Measurements from ENCODE around the gene CD63.

CD63 gene

DNA sequence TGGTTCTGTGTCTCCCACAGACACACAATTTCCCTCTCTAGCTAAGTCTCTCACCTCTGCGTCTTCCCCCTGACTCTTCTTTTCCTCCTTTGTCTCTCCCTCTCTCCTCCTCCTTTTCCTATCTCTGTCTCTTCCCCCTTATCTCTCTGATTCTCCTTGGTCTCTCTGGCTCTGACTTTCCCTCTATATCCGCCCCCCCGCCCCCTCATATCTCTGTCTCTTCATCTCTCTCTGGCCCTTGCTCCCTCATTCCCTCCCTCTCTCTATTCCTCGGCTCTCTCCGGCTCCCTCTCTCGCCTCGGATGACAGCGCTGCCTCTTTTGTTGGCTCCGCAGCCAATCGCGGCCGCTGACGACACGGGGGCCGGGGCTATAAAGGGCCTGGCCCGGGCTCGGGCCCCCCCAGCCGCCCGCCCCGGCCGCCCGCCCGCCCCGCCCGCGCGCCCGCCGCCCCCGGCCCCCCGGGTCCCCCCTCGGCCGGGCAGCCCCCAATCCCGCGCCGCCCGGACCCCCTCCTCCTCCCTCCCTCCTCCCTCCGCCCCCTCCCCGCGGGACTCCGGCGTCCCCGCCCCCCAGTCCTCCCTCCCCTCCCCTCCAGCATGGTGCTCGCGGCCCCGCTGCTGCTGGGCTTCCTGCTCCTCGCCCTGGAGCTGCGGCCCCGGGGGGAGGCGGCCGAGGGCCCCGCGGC, 14.1 kb upstream of the CD63 start, which contains the start of gene GDF11:
GDF11 (plus strand) TSS at position 404 of the 687 bp plus-strand sequence; CDS start at position 599, 195 bp downstream.
- no peaks in the 10 kb centered on the region for H3K9me3 ChIP-seq (replicated peaks; ENCODE audit: insufficient read depth, low read length)
- peak within 1 kb of the TSS; percentile 90 for H3K4me3 ChIP-seq (ENCODE audit: low read length)

DNA sequence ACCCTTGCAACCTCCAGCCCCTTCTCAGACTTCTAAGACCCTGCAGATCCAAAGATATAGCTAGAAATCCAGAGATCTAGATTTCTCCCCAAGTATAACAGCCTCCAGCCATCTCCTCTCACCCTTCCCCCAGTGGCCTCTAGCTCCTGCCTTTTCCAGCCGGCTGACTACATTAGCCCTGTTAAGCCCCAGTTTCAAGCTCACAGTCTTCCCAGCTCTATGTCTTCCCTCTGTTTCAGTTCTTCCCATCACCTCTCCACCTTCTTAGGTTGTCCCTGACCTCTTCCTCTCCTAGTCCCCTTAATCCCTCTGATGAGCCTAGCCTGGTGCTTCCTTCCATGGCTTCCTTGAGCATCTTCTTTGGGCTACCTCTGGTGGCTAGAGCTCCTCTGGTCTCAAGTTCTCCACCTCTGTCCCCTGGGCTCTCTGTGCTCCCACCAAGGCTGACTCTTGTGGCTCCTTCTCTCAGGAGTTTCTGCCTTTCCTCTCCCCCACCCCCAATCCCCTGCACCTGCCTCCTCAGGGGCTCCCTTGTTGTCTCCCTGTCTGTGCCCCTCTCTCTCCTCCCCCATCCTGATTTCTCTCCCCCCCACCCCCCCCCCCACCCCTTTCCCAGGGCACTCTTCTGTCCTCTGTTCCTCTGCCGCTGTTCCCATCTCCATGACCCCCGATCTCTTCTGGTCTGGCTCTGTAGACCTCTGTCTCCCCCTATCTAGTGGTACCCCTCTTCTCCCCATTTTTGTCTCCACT, 13.3 kb upstream of the CD63 start:
- Histone ChIP-seq H3K4me2 (ENCODE audit: low read depth, low read length) (peak overlapping the region; percentile 90), H3K36me3 (replicated peaks; ENCODE audit: insufficient read depth, low read length) (no peaks in the 10 kb centered on the region), H3F3A (ENCODE audit: insufficient read depth, low read length) (peaks cover 8% of the 10 kb centered on the region), H3K79me2 (ENCODE audit: low read length) (no peaks in the 10 kb centered on the region), H3K27me3 (replicated peaks; ENCODE audit: insufficient read depth, low read length) (0 out of 2 replicates have a peak, but pooled peaks cover 4% of the 10 kb centered on the region), H3K4me3 (ENCODE audit: low read length) (peak overlapping the region; percentile 56), H3K27ac (ENCODE audit: low read length) (no peak overlapping the region), H2AFZ (ENCODE audit: low read length) (peak overlapping the region; percentile 93), H3K9me3 (replicated peaks; ENCODE audit: insufficient read depth, low read length) (no peaks in the 10 kb centered on the region), H3K4me1 (ENCODE audit: low read length) (peaks cover 16% of the 10 kb centered on the region), H4K20me1 (ENCODE audit: insufficient read depth, low read length) (no peaks in the 10 kb centered on the region), H3K9me2 (replicated peaks; ENCODE audit: insufficient read depth, low read length) (no peaks in the 10 kb centered on the region), H3K9ac (ENCODE audit: low read length) (no peak overlapping the region)
- DNase-seq = no peak
- no peak for TF ChIP-seq EZH2phosphoT487 (IDR thresholded peaks at IDR 0.05; ENCODE audit: low read length)
- TF ChIP-seq EZH2 (optimal IDR thresholded peaks at IDR 0.05; ENCODE audit: low read depth, low read length) = no peak
- TF ChIP-seq, protein P1, sequence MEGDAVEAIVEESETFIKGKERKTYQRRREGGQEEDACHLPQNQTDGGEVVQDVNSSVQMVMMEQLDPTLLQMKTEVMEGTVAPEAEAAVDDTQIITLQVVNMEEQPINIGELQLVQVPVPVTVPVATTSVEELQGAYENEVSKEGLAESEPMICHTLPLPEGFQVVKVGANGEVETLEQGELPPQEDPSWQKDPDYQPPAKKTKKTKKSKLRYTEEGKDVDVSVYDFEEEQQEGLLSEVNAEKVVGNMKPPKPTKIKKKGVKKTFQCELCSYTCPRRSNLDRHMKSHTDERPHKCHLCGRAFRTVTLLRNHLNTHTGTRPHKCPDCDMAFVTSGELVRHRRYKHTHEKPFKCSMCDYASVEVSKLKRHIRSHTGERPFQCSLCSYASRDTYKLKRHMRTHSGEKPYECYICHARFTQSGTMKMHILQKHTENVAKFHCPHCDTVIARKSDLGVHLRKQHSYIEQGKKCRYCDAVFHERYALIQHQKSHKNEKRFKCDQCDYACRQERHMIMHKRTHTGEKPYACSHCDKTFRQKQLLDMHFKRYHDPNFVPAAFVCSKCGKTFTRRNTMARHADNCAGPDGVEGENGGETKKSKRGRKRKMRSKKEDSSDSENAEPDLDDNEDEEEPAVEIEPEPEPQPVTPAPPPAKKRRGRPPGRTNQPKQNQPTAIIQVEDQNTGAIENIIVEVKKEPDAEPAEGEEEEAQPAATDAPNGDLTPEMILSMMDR (IDR thresholded peaks at IDR 0.05; ENCODE audit: low read length) = no peak

More for the DNA sequence above, 14.1 kb upstream of the CD63 start, which contains the start of gene GDF11:
- peaks cover 8% of the 10 kb centered on the region for H3F3A ChIP-seq (ENCODE audit: insufficient read depth, low read length)
- H3K4me2 ChIP-seq (ENCODE audit: low read depth, low read length) = peak within 1 kb of the TSS; percentile 98
- H3K79me2 ChIP-seq (ENCODE audit: low read length) = no peaks in the 10 kb centered on the region
- no peaks in the 10 kb centered on the region for H3K9me2 ChIP-seq (replicated peaks; ENCODE audit: insufficient read depth, low read length)
- no peaks in the 10 kb centered on the region for H4K20me1 ChIP-seq (ENCODE audit: insufficient read depth, low read length)
- 0 out of 2 replicates have a peak, but pooled peaks cover 4% of the 10 kb centered on the region for H3K27me3 ChIP-seq (replicated peaks; ENCODE audit: insufficient read depth, low read length)
- no peaks in the 10 kb centered on the region for H3K36me3 ChIP-seq (replicated peaks; ENCODE audit: insufficient read depth, low read length)
- peak; percentile 60 for DNase-seq
- peak within 1 kb of the TSS; percentile 48; the same call in 1 of the 2 replicates for H3K9ac ChIP-seq (ENCODE audit: low read length)
- no peak within 1 kb of the TSS for H3K27ac ChIP-seq (ENCODE audit: low read length)
- peak within 1 kb of the TSS; percentile 94 for H2AFZ ChIP-seq (ENCODE audit: low read length)
- peaks cover 8% of the 10 kb centered on the region for H3K4me1 ChIP-seq (ENCODE audit: low read length)
- TF ChIP-seq, protein P1 (IDR thresholded peaks at IDR 0.05; ENCODE audit: low read length) = no peak
- TF ChIP-seq EZH2 (optimal IDR thresholded peaks at IDR 0.05; ENCODE audit: low read depth, low read length) (no peak), EZH2phosphoT487 (IDR thresholded peaks at IDR 0.05; ENCODE audit: low read length) (no peak)

DNA sequence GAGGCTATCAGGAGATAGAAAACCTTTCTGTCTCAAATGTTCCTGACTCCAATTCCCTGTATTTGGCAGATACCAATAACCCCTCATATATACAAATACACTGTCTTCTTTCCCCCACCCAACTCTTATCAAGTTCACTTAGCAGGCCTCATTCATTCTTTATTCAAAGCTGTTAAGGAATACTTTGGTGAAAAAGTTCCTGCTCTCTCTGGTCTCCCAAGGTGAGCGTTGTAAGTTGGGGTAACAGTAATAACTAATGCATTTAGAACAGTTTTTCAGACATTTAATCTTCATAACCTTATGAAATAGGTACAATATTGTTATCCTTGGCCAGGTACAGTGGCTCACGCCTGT, 10.2 kb upstream of the CD63 start:
- TF ChIP-seq EZH2phosphoT487 (IDR thresholded peaks at IDR 0.05; ENCODE audit: low read length) = no peak
- TF ChIP-seq, protein P1 (IDR thresholded peaks at IDR 0.05; ENCODE audit: low read length) = no peak
- TF ChIP-seq EZH2 (optimal IDR thresholded peaks at IDR 0.05; ENCODE audit: low read depth, low read length) = no peak
- no peaks in the 10 kb centered on the region for H3K9me2 ChIP-seq (replicated peaks; ENCODE audit: insufficient read depth, low read length)
- no peaks in the 10 kb centered on the region for H3K36me3 ChIP-seq (replicated peaks; ENCODE audit: insufficient read depth, low read length)
- H3K27ac ChIP-seq (ENCODE audit: low read length) = no peak overlapping the region
- no peak overlapping the region for H3K9ac ChIP-seq (ENCODE audit: low read length)
- peaks cover 8% of the 10 kb centered on the region; the same call in 1 of the 2 replicates for H3F3A ChIP-seq (ENCODE audit: insufficient read depth, low read length)
- peak overlapping the region; percentile 93; the same call in 1 of the 2 replicates for H2AFZ ChIP-seq (ENCODE audit: low read length)
- no peaks in the 10 kb centered on the region for H3K9me3 ChIP-seq (replicated peaks; ENCODE audit: insufficient read depth, low read length)
- H3K4me1 ChIP-seq (ENCODE audit: low read length) = peaks cover 13% of the 10 kb centered on the region
- H3K4me3 ChIP-seq (ENCODE audit: low read length) = peak overlapping the region; percentile 90
- no peaks in the 10 kb centered on the region for H4K20me1 ChIP-seq (ENCODE audit: insufficient read depth, low read length)
- H3K4me2 ChIP-seq (ENCODE audit: low read depth, low read length) = peak overlapping the region; percentile 89; the same call in 1 of the 2 replicates
- no peak for DNase-seq
- H3K79me2 ChIP-seq (ENCODE audit: low read length) = no peaks in the 10 kb centered on the region
- H3K27me3 ChIP-seq (replicated peaks; ENCODE audit: insufficient read depth, low read length) = 0 out of 2 replicates have a peak, but pooled peaks cover 4% of the 10 kb centered on the region

Measured in MM.1S (cell line).